ENCODE data around the gene OR14A2. TPM values are rescaled to one million over a fixed set of nuclear protein-coding genes. Genes with fewer than 3 reads are reported as not detected.

The OR14A2 gene
- total RNA-seq, 2 experiments from 2014 or later: not detected

DNA sequence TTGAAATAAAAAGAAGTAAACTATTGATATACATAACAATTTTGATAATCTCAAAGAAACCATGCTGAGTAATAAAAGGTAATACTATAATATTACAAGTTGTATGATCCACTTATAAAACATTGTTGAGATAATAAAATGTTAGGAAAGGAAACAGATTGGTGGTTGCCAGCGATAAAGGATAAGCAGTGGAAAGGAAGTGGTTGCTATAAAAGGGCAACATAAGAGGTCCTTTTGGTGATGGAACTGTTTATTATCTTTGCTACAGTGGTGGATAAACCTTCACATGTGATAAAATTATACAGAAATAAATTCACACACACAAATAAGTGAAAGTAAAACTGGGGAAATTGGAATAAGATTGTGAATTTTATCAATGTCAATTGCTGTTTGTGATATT is 46.6 kb downstream of the OR14A2 start:
- TF ChIP-seq CTCF (conservative IDR thresholded peaks at IDR 0.05; ENCODE audit: low read length): no peak
- TF ChIP-seq EZH2phosphoT487 (IDR thresholded peaks at IDR 0.05; ENCODE audit: borderline replicate concordance, low read depth, low read length): no peak
- H2AFZ ChIP-seq (ENCODE audit: low read length): no peak overlapping the region
- H3K4me2 ChIP-seq (ENCODE audit: low read length): no peak overlapping the region
- CTCF ChIA-PET (ENCODE audit: unreplicated experiment): no interaction called here
- H3K36me3 ChIP-seq (ENCODE audit: insufficient read depth, low read length): no peaks in the 10 kb centered on the region
- no peak overlapping the region for H3K27ac ChIP-seq (ENCODE audit: low read depth, low read length, poor library complexity, severe bottlenecking)
- no peaks in the 10 kb centered on the region for H3K79me2 ChIP-seq (ENCODE audit: insufficient read depth, low read depth, low read length)
- POLR2A ChIA-PET: no interaction called here
- DNase-seq (ENCODE audit: low spot score): no peak
- no peaks in the 10 kb centered on the region for H3K9me2 ChIP-seq (ENCODE audit: insufficient read depth, low read length)
- H3K4me3 ChIP-seq (ENCODE audit: low read depth, low read length, poor library complexity, severe bottlenecking): no peak overlapping the region
- H4K20me1 ChIP-seq (ENCODE audit: insufficient read depth, low read length): no peaks in the 10 kb centered on the region
- H3K9me3 ChIP-seq (ENCODE audit: low read length): peaks cover 5% of the 10 kb centered on the region; the same call in 1 of the 2 replicates
- intact Hi-C loops (cut with micrococcal nuclease; ENCODE audit: unreplicated experiment): no loop called here
- no peaks in the 10 kb centered on the region for H3K4me1 ChIP-seq (ENCODE audit: insufficient read depth, low read length, poor library complexity, severe bottlenecking)
- no TSS peak for BruUV-seq (replicated peaks)

- no peaks in the 10 kb centered on the region for H3K9me3 ChIP-seq (ENCODE audit: low read length)
- H3K27ac ChIP-seq (ENCODE audit: low read depth, low read length, poor library complexity, severe bottlenecking): no peak overlapping the region
- H4K20me1 ChIP-seq (ENCODE audit: insufficient read depth, low read length): no peaks in the 10 kb centered on the region
- intact Hi-C loops (cut with micrococcal nuclease; ENCODE audit: unreplicated experiment): no loop called here
- TF ChIP-seq EZH2phosphoT487 (IDR thresholded peaks at IDR 0.05; ENCODE audit: borderline replicate concordance, low read depth, low read length) (no peak), CTCF (conservative IDR thresholded peaks at IDR 0.05; ENCODE audit: low read length) (peak; percentile 91)
- no peaks in the 10 kb centered on the region for H3K9me2 ChIP-seq (ENCODE audit: insufficient read depth, low read length)
- no peaks in the 10 kb centered on the region for H3K4me1 ChIP-seq (ENCODE audit: insufficient read depth, low read length, poor library complexity, severe bottlenecking)
- H3K79me2 ChIP-seq (ENCODE audit: insufficient read depth, low read depth, low read length): no peaks in the 10 kb centered on the region
- ChIA-PET POLR2A (no interaction called here), CTCF (ENCODE audit: unreplicated experiment) (no interaction called here)
- H2AFZ ChIP-seq (ENCODE audit: low read length): no peak overlapping the region
- no TSS peak for BruUV-seq (replicated peaks)
- H3K4me2 ChIP-seq (ENCODE audit: low read length): no peak overlapping the region
- no peaks in the 10 kb centered on the region for H3K36me3 ChIP-seq (ENCODE audit: insufficient read depth, low read length)
- no peak overlapping the region for H3K4me3 ChIP-seq (ENCODE audit: low read depth, low read length, poor library complexity, severe bottlenecking)
- peak; percentile 54 for DNase-seq (ENCODE audit: low spot score)
These were observed 66.5 kb downstream of the OR14A2 start for GRCh38 chr1:247681288-247681897.

DNA sequence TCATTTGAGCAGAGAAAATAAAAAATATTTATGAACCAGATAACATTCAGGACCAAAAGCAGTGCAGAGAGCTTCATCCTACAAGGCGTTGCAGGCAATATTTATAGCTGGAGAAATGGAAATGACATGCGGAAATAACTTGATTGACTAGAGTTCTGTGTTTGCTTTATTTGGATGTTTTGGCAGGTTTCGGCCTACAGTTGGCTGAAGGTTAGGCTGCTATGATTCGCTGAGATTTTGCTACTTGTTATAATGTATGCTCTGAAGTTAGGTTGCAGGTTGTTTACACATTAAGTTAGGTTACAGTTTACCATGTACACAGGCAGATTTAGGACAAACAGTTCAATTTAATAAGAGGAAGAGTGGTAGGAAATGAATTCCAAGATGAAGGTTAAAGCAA is 67.8 kb downstream of the OR14A2 start:
- no TSS peak for BruUV-seq (replicated peaks)
- ChIA-PET CTCF (ENCODE audit: unreplicated experiment) (no interaction called here), POLR2A (no interaction called here)
- Histone ChIP-seq H3K4me3 (ENCODE audit: low read depth, low read length, poor library complexity, severe bottlenecking) (no peak overlapping the region), H3K79me2 (ENCODE audit: insufficient read depth, low read depth, low read length) (no peaks in the 10 kb centered on the region), H3K27ac (ENCODE audit: low read depth, low read length, poor library complexity, severe bottlenecking) (no peak overlapping the region), H4K20me1 (ENCODE audit: insufficient read depth, low read length) (no peaks in the 10 kb centered on the region), H3K4me2 (ENCODE audit: low read length) (no peak overlapping the region), H3K9me2 (ENCODE audit: insufficient read depth, low read length) (no peaks in the 10 kb centered on the region), H3K4me1 (ENCODE audit: insufficient read depth, low read length, poor library complexity, severe bottlenecking) (no peaks in the 10 kb centered on the region), H3K36me3 (ENCODE audit: insufficient read depth, low read length) (no peaks in the 10 kb centered on the region), H2AFZ (ENCODE audit: low read length) (no peak overlapping the region), H3K9me3 (ENCODE audit: low read length) (no peaks in the 10 kb centered on the region)
- intact Hi-C loops (cut with micrococcal nuclease; ENCODE audit: unreplicated experiment): no loop called here
- TF ChIP-seq CTCF (conservative IDR thresholded peaks at IDR 0.05; ENCODE audit: low read length) (no peak), EZH2phosphoT487 (IDR thresholded peaks at IDR 0.05; ENCODE audit: borderline replicate concordance, low read depth, low read length) (no peak)
- DNase-seq (ENCODE audit: low spot score): no peak
